ENCODE measurements around the gene ASAP3. TPM values are rescaled to one million over a fixed set of nuclear protein-coding genes. Genes with fewer than 3 reads are reported as not detected.

ASAP3 gene
- total RNA-seq, 1 donor from 2014 or later, result 40.1 TPM

DNA sequence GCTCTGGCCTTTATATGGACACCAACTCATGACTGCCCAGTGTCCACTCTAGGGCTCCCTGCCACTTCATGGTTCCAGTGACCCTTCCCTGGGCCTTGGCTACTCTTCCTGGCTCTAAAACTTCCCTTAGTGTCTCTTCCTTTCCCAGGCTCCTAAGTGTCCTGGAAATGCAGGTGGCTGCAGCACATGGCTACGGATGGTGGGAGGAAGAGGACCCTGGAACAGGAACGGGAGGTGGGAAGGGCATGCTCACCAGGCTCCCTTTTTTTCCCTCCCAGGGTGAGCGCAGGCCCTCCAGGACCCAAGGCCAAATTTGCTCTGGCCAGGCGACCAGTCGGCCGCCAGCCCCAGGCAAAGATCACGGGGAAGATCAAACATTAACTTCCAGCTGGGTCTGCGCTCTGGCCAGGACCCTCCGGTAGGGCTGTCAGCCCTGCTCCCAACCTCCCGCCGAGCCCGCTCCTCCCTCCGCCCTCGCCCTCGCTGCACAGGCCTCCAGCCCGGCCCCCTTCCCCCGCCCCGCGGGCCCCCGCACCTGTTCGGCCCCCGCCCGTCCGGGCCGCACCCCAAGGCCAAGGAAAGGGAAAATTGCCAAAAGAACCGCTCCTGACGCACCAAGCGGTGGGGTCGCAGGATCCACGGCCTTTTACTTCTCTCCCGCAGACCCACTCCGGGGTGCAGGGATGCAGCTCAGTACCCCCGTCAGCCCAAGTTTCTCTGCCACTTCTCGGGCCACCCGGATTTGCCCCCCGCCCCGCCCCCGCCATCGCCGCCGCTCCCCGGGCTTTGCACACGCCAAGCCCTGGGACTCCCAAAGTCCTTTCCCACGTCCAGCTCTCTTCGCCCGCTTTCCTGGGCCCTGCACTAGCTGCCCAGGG, 60.3 kb downstream of the ASAP3 start:
- peak; percentile 46 for DNase-seq (ENCODE audit: low spot score)

DNA sequence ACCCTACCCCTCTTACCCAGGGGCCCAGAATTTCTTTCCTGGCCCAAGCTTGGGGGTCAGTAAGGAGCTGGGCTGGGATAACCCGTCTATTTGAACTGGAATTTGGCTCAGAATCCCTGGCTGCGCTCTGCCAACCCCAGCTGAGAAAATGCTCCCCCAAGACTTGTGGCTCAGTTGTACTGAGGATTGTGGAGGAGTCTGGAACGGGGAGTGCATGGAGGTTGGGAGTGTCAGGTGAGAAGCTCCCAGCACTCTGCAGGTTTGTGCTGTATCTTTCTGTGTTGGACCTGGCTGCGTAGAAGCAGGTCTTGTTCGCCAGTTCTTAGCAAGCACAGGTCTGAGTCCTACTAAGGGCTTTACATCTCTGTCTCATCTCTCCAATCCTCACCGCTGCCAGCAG, 61.0 kb downstream of the ASAP3 start:
- no peak for DNase-seq (ENCODE audit: low spot score)

DNA sequence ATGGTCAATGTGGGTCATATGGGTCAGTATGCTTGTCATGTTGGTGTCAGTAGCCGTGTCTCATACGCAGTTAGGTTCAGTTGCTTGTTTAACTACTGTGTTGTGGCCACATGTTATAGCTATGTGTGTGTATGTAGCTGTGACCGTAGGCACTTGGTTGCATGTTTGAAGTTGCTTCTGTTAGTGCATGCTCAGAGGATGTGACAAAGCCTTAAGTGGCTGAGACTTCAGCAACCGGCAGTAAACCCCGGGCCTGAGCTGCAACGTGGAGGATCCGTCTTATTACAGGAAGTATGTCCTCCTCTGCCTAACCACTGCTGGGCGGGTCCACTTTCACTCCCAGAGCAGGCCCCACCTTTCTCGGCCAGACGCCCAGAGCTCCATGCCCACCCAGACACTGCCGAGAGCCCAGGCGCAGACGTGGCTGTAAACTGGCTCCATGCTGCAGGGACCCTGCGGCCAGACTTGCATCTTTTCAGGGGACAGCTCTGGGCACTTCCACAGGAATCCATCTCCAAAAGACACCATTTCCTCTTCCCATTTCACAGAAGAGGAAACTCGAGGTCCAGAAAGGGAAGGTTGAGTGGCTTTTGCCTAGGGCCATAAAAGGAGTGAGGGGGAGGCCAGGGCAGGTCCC, 61.6 kb downstream of the ASAP3 start:
- DNase-seq (ENCODE audit: low spot score), result peak; percentile 64

DNA sequence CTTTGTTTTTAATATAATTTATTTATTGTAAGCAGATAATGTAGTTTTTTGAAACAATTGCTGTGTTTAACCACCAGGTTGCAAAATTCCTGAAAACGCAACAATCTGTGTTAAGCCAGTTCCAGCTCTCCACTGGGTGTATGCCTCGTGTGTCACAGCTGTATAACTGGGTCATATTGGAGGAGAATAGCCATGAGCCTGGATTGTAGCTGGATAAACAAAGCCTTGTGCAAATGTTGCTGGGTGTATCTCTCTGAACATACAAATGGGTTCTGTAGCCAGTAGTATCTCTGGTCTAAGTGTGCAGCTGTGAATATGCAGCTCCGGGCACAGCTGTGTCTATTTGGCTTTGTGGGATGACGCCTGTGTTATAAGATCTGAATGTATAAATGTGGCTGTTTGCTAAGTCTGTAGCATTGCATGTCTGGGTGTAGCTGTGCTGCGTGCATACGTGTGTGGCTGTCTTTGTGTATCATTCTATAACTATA, 62.2 kb downstream of the ASAP3 start:
- DNase-seq (ENCODE audit: low spot score), result no peak

DNA sequence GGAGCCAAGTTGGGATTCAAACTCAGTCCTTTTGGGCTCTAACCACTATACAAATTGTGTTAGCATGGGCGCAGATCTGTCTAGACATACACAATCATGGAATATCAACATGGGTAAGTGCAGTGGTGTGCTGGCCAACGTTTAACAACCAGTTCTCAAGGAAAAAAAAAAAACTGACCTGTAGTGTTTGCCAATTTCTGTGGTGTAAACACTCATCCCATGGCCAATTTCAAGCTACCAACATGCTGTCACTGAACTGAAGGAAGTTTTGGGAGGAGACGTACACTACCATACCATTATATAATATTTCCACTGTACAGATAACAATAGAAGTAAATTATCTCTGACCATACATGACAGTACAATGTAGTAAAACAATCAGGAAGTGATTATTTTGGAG, 62.6 kb downstream of the ASAP3 start:
- no peak for DNase-seq (ENCODE audit: low spot score)

DNA sequence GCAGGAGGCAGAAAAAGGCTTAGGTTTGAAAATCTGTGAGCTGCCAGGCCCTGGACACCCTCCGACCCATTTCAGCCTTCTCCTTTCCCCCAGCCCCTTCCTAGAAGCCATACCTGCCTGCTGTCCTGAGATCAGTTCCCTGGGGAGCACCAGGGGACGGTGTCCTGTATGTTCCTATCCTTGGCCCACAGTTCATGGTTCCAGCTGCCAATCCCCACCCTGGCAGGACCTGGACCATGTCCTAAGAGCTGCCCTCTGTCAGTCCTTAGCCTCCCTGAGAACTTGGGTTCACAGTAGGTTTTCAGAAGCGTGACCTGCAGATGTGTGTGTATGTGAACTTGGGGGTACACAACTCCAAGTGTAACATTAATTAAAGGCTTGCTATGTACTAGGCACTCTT, 63.2 kb downstream of the ASAP3 start:
- no peak for DNase-seq (ENCODE audit: low spot score)

DNA sequence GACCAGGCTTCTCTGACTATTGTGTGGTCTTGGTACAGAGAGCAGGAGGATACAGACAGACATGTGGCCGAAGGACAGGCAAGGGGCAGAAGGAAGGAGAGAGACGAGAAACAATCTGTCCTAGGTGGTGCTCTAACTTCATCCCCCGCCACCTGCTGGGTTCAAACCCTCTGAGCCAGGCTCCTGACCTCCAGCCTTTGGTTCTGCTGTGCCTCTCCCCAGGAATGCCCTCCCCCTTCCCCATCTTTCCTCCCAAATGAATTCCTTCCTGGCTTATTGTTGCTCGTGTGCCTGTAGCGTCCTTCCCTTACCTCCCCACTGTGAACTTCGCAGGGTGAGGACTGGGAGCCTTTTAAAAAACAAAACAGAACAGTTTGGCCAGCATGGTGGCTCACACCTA, 64.8 kb downstream of the ASAP3 start:
- no peak for DNase-seq (ENCODE audit: low spot score)

DNA sequence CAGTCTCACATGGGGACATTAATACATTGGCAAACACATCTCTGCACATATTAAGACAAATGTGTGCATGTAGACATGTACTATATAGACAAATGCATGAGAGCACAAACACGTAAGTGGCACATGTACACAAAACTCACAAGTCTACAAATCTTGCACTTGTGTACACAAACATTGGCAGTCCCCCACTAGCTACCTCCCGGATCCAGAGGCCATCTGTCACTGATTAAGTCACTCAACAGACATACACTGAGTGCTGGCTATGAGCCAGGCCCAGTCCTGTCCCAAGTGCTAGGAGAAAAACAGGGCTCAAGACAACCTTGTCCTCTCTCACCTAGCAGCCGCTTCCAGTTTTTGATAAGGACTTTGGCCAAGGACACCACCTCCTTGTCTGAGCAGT, 66.4 kb downstream of the ASAP3 start:
- DNase-seq (ENCODE audit: low spot score), result no peak

DNA sequence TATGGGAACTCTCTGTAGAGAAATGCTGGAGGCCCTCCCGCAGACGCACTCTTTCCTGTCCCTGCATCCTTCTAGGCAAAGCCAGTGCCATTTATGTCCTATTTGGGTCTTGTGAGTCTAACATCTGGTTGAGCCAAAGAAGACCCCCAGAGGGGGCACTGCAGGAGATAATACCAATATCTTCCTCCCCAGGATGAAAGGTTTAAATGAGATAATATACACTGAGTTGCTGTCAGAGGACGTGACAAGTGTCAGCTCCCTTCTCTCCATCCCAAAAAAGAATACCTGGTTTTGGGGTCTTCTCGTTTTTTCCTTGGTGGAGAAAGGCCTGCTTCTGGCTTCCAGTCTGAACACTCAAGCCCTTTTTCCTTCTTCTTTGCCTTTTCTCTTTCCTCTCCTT, 67.0 kb downstream of the ASAP3 start:
- no peak for DNase-seq (ENCODE audit: low spot score)

DNA sequence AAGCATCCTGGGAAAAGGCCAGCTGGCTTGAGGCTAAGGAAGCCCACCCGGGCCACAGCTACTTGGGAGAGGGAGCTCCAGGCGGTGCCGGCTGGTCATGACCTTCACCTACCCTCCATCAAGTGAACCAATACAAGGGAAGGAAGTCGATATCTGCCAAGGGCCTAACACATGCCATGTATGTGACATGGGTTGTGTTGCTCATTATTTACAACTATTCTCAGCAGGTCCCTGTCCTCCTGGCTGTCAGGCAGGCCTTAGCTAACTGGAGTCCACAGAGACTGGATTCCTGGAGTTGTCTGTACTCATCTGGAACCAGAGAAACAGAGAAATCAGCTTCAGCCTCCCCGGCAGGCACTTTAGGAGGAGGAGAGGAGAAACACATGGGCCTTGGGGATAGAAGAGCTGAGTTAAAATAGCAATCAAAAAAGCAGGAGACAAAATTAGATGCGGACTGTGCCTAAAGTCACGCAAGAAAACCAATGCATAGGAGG, 75.1 kb downstream of the ASAP3 start:
- no peak for DNase-seq (ENCODE audit: low spot score)

DNA sequence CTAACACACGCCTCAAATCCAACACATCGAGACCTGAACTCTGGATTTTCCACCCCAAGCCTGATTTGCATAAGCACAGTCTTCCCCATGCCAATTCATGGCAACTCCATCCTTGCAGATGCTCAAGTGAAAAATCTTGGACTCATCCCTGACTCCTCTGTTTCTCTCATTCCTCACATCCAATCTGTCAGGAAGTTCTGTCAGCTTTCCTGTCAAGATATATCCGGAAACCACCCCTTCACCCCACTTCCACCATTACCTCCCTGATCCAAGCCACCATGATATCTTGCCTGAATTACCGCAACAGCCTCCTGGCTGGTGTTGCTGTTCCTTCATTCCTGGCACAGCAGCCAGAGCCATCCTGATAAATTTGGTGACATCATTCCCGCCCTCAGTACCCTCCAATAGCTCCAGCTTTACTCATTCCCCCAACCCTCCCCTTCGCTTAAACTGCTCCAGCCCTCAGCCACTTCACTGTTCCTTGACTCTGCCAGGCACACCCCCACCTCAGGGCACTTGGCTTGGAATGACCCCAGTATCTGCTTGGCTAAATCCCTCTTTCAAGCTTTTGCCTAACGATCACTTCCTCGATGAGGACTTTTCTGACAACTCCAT, 76.9 kb downstream of the ASAP3 start:
- DNase-seq (ENCODE audit: low spot score), result no peak

DNA sequence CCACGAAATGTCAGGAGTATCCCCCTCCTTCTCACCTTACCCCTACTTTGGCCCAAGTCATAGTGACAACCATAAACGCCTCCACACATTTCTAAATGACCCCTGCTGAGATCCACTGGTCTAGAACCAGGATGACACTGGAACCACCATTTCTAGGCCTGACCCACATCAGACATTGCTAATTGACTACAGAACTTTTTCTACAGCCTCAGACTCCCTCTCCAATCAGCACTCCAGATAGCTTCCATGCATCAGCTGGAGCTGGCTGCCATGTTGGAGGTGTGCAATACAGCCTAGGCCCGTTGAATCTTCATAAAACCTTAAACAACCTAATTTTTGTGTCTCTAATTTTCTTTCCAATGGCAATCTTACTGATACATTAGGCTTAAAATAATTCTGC, 78.0 kb downstream of the ASAP3 start:
- no peak for DNase-seq (ENCODE audit: low spot score)

DNA sequence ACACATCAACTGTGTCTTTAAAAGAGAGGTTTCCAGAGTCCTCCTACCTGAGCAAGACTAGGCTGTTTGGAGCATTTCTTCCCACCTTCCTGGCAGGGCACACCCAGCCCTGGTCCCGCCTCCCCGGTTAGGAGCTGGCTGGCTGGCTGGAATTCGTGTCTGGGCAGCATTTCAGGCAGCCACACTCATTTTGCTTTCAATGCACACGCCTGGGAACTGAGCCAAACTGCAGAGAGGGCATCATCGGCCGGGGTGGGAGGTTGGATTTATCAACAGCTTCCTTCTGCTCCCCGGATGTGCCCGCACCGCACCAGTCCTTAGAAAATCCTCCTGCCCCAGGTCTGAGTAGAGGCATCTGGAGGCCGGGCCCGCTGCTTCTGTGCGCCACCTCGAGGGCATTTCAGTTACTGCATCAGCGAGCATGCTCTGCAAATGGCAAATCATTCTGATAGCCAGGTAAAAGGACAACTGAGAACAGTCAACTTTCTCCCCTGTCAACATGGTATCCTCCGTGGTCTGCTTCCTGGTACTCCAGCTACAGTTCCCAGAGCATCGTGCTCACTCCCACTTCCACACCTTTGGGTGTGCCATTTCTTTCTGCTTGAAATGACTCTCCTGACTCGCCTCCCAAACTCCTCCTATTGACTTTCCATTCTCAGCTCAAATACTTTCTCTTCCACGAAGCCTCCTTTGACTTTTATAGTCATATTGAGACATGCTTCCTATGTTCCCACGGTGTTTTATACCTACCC, 80.1 kb downstream of the ASAP3 start:
- DNase-seq (ENCODE audit: low spot score), result peak; percentile 92

DNA sequence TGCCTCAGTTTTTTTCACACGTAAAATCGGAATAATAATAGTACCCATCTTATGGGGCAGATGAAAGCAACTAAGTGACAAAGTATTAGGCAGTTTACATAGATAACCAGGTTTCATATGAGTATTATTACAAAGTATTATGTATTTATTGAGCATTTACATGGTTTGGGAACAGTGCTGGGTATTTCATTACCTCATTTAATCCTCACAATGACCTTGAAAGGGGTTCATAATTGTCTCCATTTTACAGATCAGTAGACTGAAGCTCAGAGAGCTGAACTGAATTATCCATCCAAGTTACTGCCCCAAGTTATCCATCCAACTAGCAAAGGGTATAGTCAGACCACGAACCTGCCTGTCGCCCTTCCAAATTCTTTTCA, 80.6 kb downstream of the ASAP3 start:
- no peak for DNase-seq (ENCODE audit: low spot score)

DNA sequence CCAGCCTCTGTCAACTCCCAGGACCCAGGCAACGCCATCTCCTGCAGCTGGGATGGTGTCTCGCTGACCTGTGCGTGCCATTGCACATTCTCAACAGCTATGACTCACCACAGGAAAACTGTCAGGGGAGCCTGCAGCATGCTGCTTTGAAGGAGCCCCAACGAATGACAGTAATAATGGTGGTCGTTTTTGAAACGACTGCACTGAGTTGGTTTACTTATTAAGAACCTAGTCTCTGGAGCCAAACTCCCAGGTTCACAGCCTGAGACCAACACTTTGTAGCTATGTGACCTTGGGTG, 81.0 kb downstream of the ASAP3 start:
- peak; percentile 48 for DNase-seq (ENCODE audit: low spot score)

DNA sequence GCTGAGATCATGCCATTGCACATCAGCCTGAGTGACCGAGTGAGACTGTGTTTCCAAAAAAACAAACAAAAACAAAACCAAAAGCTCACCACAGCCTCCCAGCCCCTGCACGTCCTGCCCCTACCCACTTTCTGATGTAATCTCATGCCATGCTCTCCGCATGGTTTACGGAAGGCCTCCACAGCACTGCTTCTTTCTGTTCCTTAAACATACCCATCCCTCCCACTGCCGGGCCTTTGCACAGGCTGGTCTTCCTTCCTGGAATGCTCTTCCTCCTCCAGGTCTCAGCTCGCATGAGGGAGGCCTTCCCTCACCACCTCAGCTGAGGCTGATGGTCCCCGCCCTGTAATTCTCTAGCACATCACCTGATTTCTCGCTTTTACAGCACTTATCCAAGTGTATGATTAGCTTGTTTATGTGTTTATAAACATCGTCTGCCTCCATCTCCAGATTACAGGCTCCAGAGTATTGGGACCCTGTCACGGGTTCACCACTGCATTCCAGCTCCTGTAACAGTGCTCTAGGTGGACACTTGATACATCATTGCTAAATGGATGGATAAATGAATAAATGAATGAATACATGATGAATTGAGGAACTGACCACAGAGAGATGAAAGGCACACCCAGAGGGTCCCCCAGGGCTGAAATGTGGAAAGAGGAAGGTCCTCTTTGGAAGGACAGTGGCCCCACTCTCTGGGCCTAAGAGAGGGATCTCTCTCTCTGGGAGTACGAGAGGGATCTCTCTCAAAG, 81.5 kb downstream of the ASAP3 start:
- DNase-seq (ENCODE audit: low spot score), result no peak

DNA sequence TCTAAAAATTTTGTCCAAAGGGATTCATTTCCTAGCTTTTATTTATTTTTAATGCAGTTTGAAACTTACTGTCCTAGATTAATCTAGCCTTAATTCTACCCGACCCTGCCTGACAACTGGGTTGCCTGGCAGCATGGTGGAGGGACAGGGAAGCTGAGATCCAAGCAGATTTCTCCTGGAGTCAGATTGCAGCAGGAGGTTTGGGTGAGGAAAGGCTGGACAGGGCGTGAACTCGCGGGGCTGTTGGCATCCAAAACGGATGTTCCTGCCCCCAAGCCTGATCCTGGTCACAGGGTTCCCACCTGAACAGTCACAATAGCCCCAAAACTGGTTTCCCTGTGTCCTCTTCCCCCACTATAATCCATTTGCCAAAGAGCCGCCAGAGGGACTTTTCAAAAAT, 82.7 kb downstream of the ASAP3 start:
- DNase-seq (ENCODE audit: low spot score), result no peak

DNA sequence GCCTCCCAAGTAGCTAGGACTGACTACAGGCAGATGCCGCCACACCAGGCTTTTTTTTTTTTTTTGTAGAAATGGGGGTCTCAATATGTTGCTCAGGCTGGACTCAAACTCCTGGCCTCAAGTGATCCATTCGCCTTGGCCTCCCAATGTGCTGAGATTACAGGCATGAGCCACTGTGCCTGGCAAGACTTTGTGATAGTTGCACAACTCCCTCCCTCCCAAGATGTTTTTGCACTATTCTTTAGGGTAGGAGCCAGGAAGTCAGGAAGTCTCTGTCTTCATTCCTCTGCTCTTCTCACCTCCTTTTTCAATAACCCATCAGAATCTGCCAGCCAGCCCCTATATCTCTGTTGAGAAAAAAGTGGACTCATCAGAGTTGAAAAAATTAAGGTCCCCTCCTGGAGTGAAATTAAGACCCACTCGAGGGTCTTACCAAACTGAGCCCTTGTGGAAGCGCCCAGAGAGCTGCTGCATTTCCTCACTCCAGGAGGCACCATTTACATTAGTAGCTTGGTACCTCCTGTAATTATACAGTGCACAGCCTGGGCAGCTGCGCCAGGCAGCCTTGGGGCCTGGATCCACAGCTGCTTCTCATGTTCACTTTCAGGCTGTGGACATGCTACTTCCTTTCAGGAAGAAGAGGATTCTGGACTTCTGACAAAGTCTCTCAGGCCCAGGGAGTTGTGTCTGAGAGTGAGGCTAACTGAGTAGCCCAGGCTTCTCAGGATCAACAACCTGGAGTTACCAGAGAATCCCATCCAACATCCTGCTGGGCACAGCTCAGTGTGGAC, 83.5 kb downstream of the ASAP3 start:
- no peak for DNase-seq (ENCODE audit: low spot score)

DNA sequence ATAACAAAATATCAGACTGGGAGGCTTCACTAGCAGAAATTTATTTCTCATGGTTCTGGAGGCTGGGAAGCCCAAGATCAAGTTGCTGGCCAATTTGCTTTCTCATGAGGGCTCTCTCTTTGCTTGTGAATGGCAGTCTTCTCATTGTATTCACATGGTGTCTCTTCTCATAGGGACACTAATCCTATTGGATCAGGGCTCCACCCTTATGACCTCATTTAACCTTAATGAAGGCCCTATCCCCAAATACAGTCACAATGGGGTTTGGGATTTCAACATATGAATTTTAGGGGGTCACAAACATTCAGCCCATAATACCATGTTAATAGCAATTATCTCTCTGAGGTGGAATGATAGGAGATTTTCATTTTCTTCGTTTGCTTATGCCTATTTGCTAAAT, 84.8 kb downstream of the ASAP3 start:
- DNase-seq (ENCODE audit: low spot score), result no peak

DNA sequence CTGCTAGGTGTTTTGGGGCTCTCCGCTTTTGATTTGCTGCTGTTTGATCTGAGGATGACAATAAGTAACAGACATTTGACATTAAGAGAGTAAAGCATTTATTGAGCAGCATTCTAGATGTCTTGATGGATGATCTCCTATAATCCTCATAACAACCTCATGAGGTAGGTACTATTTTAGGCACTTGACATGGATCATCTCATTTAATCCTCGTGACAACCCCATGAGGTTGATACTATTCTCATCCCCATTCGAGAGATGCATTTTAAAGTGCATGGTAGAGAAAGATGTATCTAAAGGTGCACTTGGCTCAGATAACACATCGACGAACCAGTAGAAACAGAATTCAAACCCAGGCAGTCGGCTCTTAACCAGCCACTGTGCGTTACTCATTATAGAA, 86.1 kb downstream of the ASAP3 start:
- no peak for DNase-seq (ENCODE audit: low spot score)

DNA sequence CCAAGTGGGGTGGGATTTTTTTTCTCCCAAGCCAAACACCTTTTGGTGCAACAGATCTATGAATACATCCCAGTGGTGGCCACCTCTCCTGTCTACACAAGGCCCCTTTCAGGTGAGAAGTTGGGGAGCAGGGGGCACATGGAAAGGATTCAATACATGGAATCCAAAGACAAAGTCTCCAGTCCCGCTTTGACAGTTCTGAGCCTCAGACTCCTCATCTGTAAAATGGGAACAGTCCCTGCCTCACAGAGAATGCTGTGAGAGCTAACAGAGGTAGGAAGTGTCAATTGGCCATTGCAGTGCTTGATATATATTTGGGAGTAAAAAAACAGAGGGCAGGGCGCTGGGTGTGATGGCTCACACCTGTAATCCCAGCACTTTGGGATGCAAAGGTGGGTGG, 87.6 kb downstream of the ASAP3 start:
- DNase-seq (ENCODE audit: low spot score), result no peak
